ENCODE measurements around the gene IGSF21. TPM values are rescaled to one million over a fixed set of nuclear protein-coding genes. Genes with fewer than 3 reads are reported as not detected.

The IGSF21 gene
- total RNA-seq, 4 donors from 2014 or later, result not detected

DNA sequence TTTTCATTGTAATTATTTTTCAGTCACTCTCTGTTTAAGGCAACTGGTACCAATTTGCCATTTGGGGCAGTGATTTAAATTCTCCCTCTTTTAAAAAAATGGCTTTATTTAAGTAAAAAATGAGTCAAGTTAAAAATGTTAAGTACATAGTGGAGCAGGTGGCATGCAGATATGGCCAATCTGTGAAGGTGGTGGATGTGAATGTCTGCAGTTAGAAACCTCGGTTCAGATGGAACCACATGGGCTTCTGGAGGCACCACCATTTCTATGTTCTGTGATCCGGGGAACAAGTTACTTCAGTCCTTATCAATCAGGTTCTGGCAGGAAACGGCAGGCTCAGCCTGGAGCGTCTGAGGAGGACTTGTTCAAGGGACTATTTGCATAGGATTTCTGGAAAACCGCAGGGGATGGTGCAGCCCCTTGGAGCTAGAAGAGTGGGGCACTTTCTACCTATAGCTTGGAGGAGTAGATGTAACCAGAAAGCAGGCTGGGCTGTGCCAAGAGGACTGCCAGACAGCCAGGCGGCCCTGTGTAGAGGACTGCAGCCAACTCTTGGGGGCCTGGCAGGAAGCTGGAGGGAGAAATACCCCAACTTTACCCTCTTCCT is 12.3 kb downstream of the IGSF21 start:
- Histone ChIP-seq H3K9me3 (no peaks in the 10 kb centered on the region), H3K4me3 (no peak overlapping the region), H3K27me3 (no peaks in the 10 kb centered on the region), H3K4me1 (no peaks in the 10 kb centered on the region), H3K36me3 (no peaks in the 10 kb centered on the region), H3K27ac (no peak overlapping the region)
- TF ChIP-seq, protein P1, sequence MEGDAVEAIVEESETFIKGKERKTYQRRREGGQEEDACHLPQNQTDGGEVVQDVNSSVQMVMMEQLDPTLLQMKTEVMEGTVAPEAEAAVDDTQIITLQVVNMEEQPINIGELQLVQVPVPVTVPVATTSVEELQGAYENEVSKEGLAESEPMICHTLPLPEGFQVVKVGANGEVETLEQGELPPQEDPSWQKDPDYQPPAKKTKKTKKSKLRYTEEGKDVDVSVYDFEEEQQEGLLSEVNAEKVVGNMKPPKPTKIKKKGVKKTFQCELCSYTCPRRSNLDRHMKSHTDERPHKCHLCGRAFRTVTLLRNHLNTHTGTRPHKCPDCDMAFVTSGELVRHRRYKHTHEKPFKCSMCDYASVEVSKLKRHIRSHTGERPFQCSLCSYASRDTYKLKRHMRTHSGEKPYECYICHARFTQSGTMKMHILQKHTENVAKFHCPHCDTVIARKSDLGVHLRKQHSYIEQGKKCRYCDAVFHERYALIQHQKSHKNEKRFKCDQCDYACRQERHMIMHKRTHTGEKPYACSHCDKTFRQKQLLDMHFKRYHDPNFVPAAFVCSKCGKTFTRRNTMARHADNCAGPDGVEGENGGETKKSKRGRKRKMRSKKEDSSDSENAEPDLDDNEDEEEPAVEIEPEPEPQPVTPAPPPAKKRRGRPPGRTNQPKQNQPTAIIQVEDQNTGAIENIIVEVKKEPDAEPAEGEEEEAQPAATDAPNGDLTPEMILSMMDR (IDR thresholded peaks at IDR 0.05), result no peak
- no peak for TF ChIP-seq POLR2A (IDR thresholded peaks at IDR 0.05)
- no peak for DNase-seq

DNA sequence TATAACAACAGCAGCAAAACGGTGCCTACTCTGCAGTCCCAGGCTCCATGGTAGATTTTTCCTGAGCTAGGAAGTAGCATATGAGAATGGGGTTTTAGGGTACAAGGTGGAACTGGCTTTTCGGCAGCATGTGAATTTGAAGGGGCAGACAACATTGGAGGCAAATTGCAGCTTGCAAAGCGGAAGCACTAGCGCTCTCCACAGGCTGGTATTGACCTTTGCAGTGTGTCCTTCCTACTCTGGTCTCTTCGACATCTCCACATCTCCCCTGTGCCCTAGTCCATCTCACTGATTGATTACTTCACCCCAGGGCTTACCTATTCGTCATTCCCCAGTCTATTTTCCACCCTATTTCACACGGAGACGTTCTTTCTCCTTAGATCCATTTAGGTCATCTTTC is 13.0 kb downstream of the IGSF21 start:
- Histone ChIP-seq H3K4me3 (no peak overlapping the region), H3K4me1 (no peaks in the 10 kb centered on the region), H3K27me3 (no peaks in the 10 kb centered on the region), H3K36me3 (no peaks in the 10 kb centered on the region), H3K27ac (no peak overlapping the region), H3K9me3 (no peaks in the 10 kb centered on the region)
- DNase-seq, result no peak
- TF ChIP-seq, protein P1 (IDR thresholded peaks at IDR 0.05), result no peak
- no peak for TF ChIP-seq POLR2A (IDR thresholded peaks at IDR 0.05)

DNA sequence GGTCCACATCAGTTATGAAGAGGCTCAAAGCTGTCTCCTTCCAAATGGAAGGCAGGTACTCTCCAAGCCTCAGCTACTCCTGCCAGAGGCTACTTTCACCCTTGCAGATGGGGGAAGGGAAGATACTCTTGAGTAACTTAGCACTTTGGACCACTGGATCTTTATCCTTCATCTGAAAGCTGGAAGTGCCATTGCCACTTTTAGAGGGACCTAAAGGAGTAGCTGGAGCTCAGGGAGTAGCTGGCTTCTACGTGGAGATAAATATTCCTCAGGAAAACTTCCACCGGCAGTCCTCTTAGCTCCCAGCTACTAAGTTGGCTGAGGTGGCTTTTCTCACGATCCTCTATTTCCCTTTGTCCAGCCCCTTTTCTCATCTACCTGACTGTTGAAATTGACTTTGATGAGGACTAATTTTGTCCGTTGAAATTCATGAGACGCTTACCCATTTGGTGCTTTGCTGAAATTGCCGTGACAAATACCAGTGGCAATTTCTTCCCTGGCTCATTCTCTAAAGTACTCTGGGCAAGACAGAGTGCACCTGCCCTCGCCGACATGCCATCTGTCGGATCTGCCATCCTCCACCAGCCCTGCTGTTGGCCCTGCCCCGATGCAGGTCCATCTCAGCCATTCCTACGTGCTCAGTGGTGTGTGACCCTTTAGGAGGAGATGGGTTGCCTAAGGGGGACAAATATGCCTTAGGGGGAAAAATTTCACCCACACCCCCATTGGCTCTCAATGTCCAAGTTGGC is 13.6 kb downstream of the IGSF21 start:
- TF ChIP-seq, protein P1 (IDR thresholded peaks at IDR 0.05), result no peak
- no peak for TF ChIP-seq POLR2A (IDR thresholded peaks at IDR 0.05)
- Histone ChIP-seq H3K36me3 (no peaks in the 10 kb centered on the region), H3K9me3 (no peaks in the 10 kb centered on the region), H3K4me3 (no peak overlapping the region), H3K27me3 (no peaks in the 10 kb centered on the region), H3K27ac (no peak overlapping the region), H3K4me1 (no peaks in the 10 kb centered on the region)
- DNase-seq, result no peak

DNA sequence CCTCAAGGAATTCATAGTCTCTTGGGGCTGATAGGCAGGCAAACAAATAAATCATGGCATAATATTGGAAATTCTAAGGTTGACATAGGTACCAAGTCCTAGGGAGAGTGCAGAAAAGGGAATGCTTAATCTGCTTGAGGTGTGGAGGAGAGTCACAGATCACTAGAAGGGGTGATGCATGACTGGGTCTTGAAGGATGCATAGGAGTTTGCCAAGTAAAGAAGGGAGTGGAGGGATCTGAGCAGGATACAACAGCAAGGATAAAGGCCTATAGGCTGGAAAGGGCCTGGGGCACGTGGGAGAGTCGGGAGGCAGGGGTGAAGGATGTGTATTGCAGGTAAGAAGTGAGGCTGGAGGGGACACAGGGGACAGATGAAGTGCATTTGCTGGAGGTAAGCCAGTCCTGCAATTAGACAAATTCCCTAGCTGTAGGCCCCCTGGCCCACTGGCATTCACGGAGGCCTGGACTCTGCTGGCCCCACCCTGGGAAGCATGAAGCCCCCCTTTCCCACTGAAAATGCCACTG is 15.9 kb downstream of the IGSF21 start:
- Histone ChIP-seq H3K4me1 (no peaks in the 10 kb centered on the region), H3K27ac (no peak overlapping the region), H3K4me3 (no peak overlapping the region), H3K27me3 (no peaks in the 10 kb centered on the region), H3K36me3 (no peaks in the 10 kb centered on the region), H3K9me3 (no peaks in the 10 kb centered on the region)
- no peak for DNase-seq
- no peak for TF ChIP-seq POLR2A (IDR thresholded peaks at IDR 0.05)
- TF ChIP-seq, protein P1 (IDR thresholded peaks at IDR 0.05), result no peak

DNA sequence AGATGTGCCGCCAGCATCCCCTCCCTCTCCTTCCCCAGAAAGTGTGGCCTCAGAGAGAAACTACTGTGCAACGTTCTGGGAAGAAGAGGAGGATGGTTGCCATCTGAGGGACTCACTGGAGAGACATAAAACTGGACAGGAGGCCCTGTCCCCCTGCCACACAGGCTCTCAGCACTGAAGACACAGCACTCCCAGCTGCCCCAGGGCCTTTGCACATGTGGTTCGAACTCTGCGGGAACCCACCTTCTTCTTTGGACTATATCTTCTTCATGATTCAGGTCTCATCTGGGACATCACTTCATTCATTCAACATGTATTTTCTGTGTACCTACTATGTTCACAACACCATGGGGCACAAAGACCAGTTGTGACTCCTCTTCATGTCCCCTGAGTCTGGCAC is 17.4 kb downstream of the IGSF21 start:
- no peak for DNase-seq
- Histone ChIP-seq H3K36me3 (no peaks in the 10 kb centered on the region), H3K9me3 (no peaks in the 10 kb centered on the region), H3K27me3 (no peaks in the 10 kb centered on the region), H3K4me1 (no peaks in the 10 kb centered on the region), H3K27ac (no peak overlapping the region), H3K4me3 (no peak overlapping the region)
- no peak for TF ChIP-seq POLR2A (IDR thresholded peaks at IDR 0.05)
- TF ChIP-seq, protein P1 (IDR thresholded peaks at IDR 0.05), result no peak
